Adrenal gland (tissue), 5 donors: ENCODE measurements around the gene LRRC53.

ENCODE experiments used
- CTCF ChIP-seq, 6 experiments: fragments of 450-650 bp in 4 of 6; fragments of 200-600 bp in 2 of 6; sonication (generic) in 1 of 6; IDR thresholded peaks; 1 replicate in 5 of 6; 2 replicates in 1 of 6; pipeline versions ENCODE4 v1.5.1 to v1.8.0; 2016 to 2021; ENCODE audit warnings: antibody characterized with exemption in 6 of 6, mild to moderate bottlenecking in 2 of 6, moderate library complexity in 1 of 6
- POLR2A ChIP-seq, 2 donors: fragments of 450-650 bp; IDR thresholded peaks; one replicate each; pipeline ENCODE4 v1.6.1; 2017; ENCODE audit warnings: antibody characterized with exemption in 2 of 2, mild to moderate bottlenecking in 2 of 2, moderate library complexity in 1 of 2
- donor health status: DM: no; HTN: no; CAD: no.

- TF ChIP-seq CTCF (IDR thresholded peaks at IDR 0.05) = no peak
- no peak for TF ChIP-seq POLR2A (IDR thresholded peaks at IDR 0.05)
These were observed 33.4 kb downstream of the LRRC53 start for GRCh38 chr1:74478979-74479378.
